CD4-positive, CD25-positive, alpha-beta regulatory T cell (primary cell): Measurements from ENCODE around the gene NFKB2. TPM values are rescaled to one million over a fixed set of nuclear protein-coding genes. Genes with fewer than 3 reads are reported as not detected.

ENCODE experiments used
- ATAC-seq, 2 donors: fragments of 150-1000 bp; cut with Tn5 transposase; one replicate each; pipeline ENCODE4 v1.10.0; 2021; ENCODE audit warnings: low read depth in 2 of 2, moderate number of reproducible peaks in 2 of 2, moderate library complexity in 1 of 2
- DNase-seq, 3 donors: peaks; one replicate each; pipeline versions ENCODE4 v3.0.0 to v3.0.0-alpha.2; 2012 to 2022; ENCODE audit warnings: mixed read lengths in 1 of 3
- H3K27ac ChIP-seq: one replicate; pipeline ENCODE4 v1.7.0; 2013; ENCODE audit warnings: mild to moderate bottlenecking, low read length; ENCODE audit not compliant: insufficient read depth, poor library complexity, severe bottlenecking
- H3K27me3 ChIP-seq: one replicate; pipeline ENCODE4 v1.7.0; 2013; ENCODE audit warnings: low read length; ENCODE audit not compliant: control insufficient read depth, insufficient read depth
- H3K36me3 ChIP-seq: one replicate; pipeline ENCODE4 v1.7.0; 2013; ENCODE audit warnings: mild to moderate bottlenecking, low read length, moderate library complexity; ENCODE audit not compliant: control insufficient read depth, insufficient read depth
- H3K4me1 ChIP-seq: 2 replicates; pipeline ENCODE4 v1.7.0; 2013; ENCODE audit warnings: mild to moderate bottlenecking, low read length; ENCODE audit not compliant: insufficient read depth, control insufficient read depth, poor library complexity, severe bottlenecking
- H3K4me3 ChIP-seq: one replicate; pipeline ENCODE4 v1.7.0; 2013; ENCODE audit warnings: low read depth, mild to moderate bottlenecking, low read length, moderate library complexity
- H3K9me3 ChIP-seq, 2 experiments: 1 replicate in 1 of 2; 2 replicates in 1 of 2; pipeline ENCODE4 v1.7.0; 2013; ENCODE audit warnings: low read length in 2 of 2, mild to moderate bottlenecking in 1 of 2, moderate library complexity in 1 of 2; ENCODE audit not compliant: control insufficient read depth in 2 of 2
- H3K27ac Mint-ChIP-seq, 3 donors: one replicate each; pipeline ENCODE4 v1.8.0; 2020 to 2022; ENCODE audit warnings: mild to moderate bottlenecking in 3 of 3, mixed read lengths in 3 of 3, moderate library complexity in 2 of 3
- H3K27me3 Mint-ChIP-seq: one replicate; pipeline ENCODE4 v1.8.0; 2022; ENCODE audit warnings: mild to moderate bottlenecking, mixed read lengths
- H3K36me3 Mint-ChIP-seq: one replicate; pipeline ENCODE4 v1.8.0; 2020; ENCODE audit warnings: mixed read lengths
- H3K4me1 Mint-ChIP-seq, 4 donors: one replicate each; pipeline ENCODE4 v1.8.0; 2020 to 2022; ENCODE audit warnings: mixed read lengths in 4 of 4, mild to moderate bottlenecking in 1 of 4
- H3K4me3 Mint-ChIP-seq, 4 donors: one replicate each; pipeline ENCODE4 v1.8.0; 2020 to 2022; ENCODE audit warnings: mild to moderate bottlenecking in 4 of 4, mixed read lengths in 4 of 4, moderate library complexity in 3 of 4
- H3K9me3 Mint-ChIP-seq, 7 donors: one replicate each; pipeline ENCODE4 v1.8.0; 2020 to 2022; ENCODE audit warnings: mixed read lengths in 7 of 7, mild to moderate bottlenecking in 3 of 7, moderate library complexity in 2 of 7
- polyA plus RNA-seq, 4 donors: library from polyadenylated mRNA; unstranded; fragments of 300-500 nt; fragmentation: Illumina TruSeq; gene quantifications; one replicate each; pipeline ENCODE4 v1.2.3, GENCODE V29; 2021
- total RNA-seq: library from RNA; stranded (reverse); gene quantifications from one replicate; pipeline ENCODE4 v1.2.3, GENCODE V29; 2022

NFKB2 gene
- total and polyA plus RNA-seq, 5 donors from 2014 or later = 6.3 to 385 (median 6.9) TPM

GRCh38 chr10:102401342-102401654 lies 5.8 kb downstream of the NFKB2 start:
- Mint-ChIP-seq H3K27ac (no peak overlapping the region), H3K27me3 (peaks cover 8% of the 10 kb centered on the region), H3K36me3 (no peaks in the 10 kb centered on the region), H3K4me1 (peaks cover 0 to 37% (median 17%) of the 10 kb centered on the region in 4 donors), H3K9me3 (no peaks in the 10 kb centered on the region), H3K4me3 (no peak overlapping the region)
- peaks cover 23% of the 10 kb centered on the region for H3K36me3 ChIP-seq
- no peaks in the 10 kb centered on the region for H3K27me3 ChIP-seq
- H3K4me3 ChIP-seq = no peak overlapping the region
- ATAC-seq (no peak), DNase-seq (no peak)
- no peaks in the 10 kb centered on the region for H3K9me3 ChIP-seq
- no peak overlapping the region for H3K27ac ChIP-seq
- H3K4me1 ChIP-seq = peaks cover 39% of the 10 kb centered on the region

DNA sequence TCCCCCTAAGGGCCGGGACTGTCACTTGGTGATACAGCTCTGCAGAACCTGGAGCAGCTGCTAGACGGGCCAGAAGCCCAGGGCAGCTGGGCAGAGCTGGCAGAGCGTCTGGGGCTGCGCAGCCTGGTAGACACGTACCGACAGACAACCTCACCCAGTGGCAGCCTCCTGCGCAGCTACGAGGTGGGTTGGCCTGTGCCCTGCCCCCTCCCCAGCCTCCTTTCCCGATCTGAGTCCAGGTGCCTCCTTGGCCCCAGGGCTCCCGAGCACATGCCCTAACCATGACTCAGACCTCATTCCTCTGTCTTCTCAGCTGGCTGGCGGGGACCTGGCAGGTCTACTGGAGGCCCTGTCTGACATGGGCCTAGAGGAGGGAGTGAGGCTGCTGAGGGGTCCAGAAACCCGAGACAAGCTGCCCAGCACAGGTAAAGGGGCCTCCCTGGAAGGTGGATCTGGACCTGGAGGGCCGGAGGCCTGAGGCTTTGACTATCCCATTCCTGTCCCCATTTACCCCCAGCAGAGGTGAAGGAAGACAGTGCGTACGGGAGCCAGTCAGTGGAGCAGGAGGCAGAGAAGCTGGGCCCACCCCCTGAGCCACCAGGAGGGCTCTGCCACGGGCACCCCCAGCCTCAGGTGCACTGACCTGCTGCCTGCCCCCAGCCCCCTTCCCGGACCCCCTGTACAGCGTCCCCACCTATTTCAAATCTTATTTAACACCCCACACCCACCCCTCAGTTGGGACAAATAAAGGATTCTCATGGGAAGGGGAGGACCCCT lies 6.4 kb downstream of the NFKB2 start:
- DNase-seq (no peak), ATAC-seq (no peak)
- H3K27me3 Mint-ChIP-seq = peaks cover 12% of the 10 kb centered on the region
- Histone ChIP-seq H3K4me3 (no peak overlapping the region), H3K27me3 (no peaks in the 10 kb centered on the region), H3K36me3 (peaks cover 23% of the 10 kb centered on the region), H3K27ac (no peak overlapping the region), H3K4me1 (peaks cover 33% of the 10 kb centered on the region), H3K9me3 (no peaks in the 10 kb centered on the region)
- H3K4me3 Mint-ChIP-seq = no peak overlapping the region
- H3K9me3 Mint-ChIP-seq = no peaks in the 10 kb centered on the region
- H3K36me3 Mint-ChIP-seq = no peaks in the 10 kb centered on the region
- H3K4me1 Mint-ChIP-seq = peaks cover 0 to 32% (median 16%) of the 10 kb centered on the region in 4 donors
- H3K27ac Mint-ChIP-seq = no peak overlapping the region

DNA sequence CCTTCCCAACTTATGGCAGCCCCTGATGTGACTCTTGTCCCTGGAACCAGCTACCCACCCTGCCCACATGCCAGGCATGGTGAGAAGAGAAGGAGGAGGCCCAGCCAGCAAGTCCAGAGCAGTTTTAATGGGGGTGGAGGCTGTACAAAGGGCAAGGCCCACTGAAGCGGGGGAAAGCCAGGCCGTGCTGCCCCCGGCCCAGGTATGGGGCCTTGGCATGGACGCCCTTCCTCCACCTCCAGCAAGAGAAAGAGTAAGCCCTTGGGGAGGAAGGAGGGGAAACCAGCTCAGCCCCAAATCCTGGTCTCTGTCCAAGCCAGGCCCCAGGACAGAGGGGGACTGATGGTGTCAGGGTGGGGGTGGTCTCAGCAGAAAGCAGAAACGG lies 7.0 kb downstream of the NFKB2 start:
- H3K4me1 Mint-ChIP-seq = peaks cover 0 to 28% (median 14%) of the 10 kb centered on the region in 4 donors
- no peak overlapping the region for H3K4me3 Mint-ChIP-seq
- Histone ChIP-seq H3K4me3 (no peak overlapping the region), H3K9me3 (no peaks in the 10 kb centered on the region), H3K27me3 (no peaks in the 10 kb centered on the region), H3K27ac (no peak overlapping the region), H3K36me3 (peaks cover 18% of the 10 kb centered on the region), H3K4me1 (peaks cover 29% of the 10 kb centered on the region)
- no peak overlapping the region for H3K27ac Mint-ChIP-seq
- H3K9me3 Mint-ChIP-seq = no peaks in the 10 kb centered on the region
- no peaks in the 10 kb centered on the region for H3K36me3 Mint-ChIP-seq
- H3K27me3 Mint-ChIP-seq = peaks cover 13% of the 10 kb centered on the region
- ATAC-seq (no peak), DNase-seq (no peak)

- H3K4me1 Mint-ChIP-seq = peaks cover 0 to 23% (median 10%) of the 10 kb centered on the region in 4 donors
These were observed 7.6 kb downstream of the NFKB2 start for GRCh38 chr10:102403115-102403514.

GRCh38 chr10:102404361-102405107 lies 9.0 kb downstream of the NFKB2 start:
- Histone ChIP-seq H3K9me3 (no peaks in the 10 kb centered on the region), H3K27me3 (peaks cover 2% of the 10 kb centered on the region), H3K27ac (no peak overlapping the region), H3K36me3 (peaks cover 13% of the 10 kb centered on the region), H3K4me1 (peaks cover 21% of the 10 kb centered on the region), H3K4me3 (no peak overlapping the region)
- peaks cover under 1 to 20% (median 9%) of the 10 kb centered on the region in 4 donors for H3K4me1 Mint-ChIP-seq
- H3K9me3 Mint-ChIP-seq = peaks cover 0 to under 1% (median 0%) of the 10 kb centered on the region in 7 donors
- peak overlapping the region in 1 of 3 donors; percentile 56 for H3K27ac Mint-ChIP-seq
- no peaks in the 10 kb centered on the region for H3K36me3 Mint-ChIP-seq
- DNase-seq (no peak), ATAC-seq (no peak)
- peaks cover 13% of the 10 kb centered on the region for H3K27me3 Mint-ChIP-seq
- H3K4me3 Mint-ChIP-seq = peak overlapping the region in 2 of 4 donors; percentile 10 to 49

More at GRCh38 chr10:102403115-102403514, 7.6 kb downstream of the NFKB2 start:
- H3K4me3 ChIP-seq = no peak overlapping the region
- no peaks in the 10 kb centered on the region for H3K9me3 ChIP-seq
- DNase-seq = no peak
- ATAC-seq = no peak
- no peak overlapping the region for H3K4me3 Mint-ChIP-seq
- no peaks in the 10 kb centered on the region for H3K36me3 Mint-ChIP-seq
- H3K27me3 Mint-ChIP-seq = peaks cover 14% of the 10 kb centered on the region
- H3K9me3 Mint-ChIP-seq = no peaks in the 10 kb centered on the region
- H3K36me3 ChIP-seq = peaks cover 16% of the 10 kb centered on the region
- H3K27ac ChIP-seq = no peak overlapping the region
- H3K27ac Mint-ChIP-seq = no peak overlapping the region
- peaks cover 23% of the 10 kb centered on the region for H3K4me1 ChIP-seq
- H3K27me3 ChIP-seq = no peaks in the 10 kb centered on the region

- Mint-ChIP-seq H3K4me3 (peak overlapping the region in 1 of 4 donors; percentile 10), H3K4me1 (peaks cover 6 to 20% (median 11%) of the 10 kb centered on the region in 4 donors), H3K9me3 (peaks cover 0 to 3% (median 0%) of the 10 kb centered on the region in 7 donors), H3K27ac (no peak overlapping the region), H3K36me3 (no peaks in the 10 kb centered on the region), H3K27me3 (peaks cover 20% of the 10 kb centered on the region)
- Histone ChIP-seq H3K27me3 (peaks cover 8% of the 10 kb centered on the region), H3K27ac (no peak overlapping the region), H3K4me1 (peaks cover 21% of the 10 kb centered on the region), H3K36me3 (peaks cover 10% of the 10 kb centered on the region), H3K9me3 (no peaks in the 10 kb centered on the region), H3K4me3 (no peak overlapping the region)
- DNase-seq (no peak), ATAC-seq (no peak)
These were observed 9.6 kb downstream of the NFKB2 start for GRCh38 chr10:102405108-102405571.

GRCh38 chr10:102405632-102406031 lies 10.1 kb downstream of the NFKB2 start:
- H3K36me3 Mint-ChIP-seq = no peaks in the 10 kb centered on the region
- H3K27ac Mint-ChIP-seq = peak overlapping the region in 1 of 3 donors; percentile 38
- Histone ChIP-seq H3K4me3 (no peak overlapping the region), H3K27me3 (peaks cover 9% of the 10 kb centered on the region), H3K36me3 (peaks cover 8% of the 10 kb centered on the region), H3K4me1 (peaks cover 21% of the 10 kb centered on the region), H3K9me3 (no peaks in the 10 kb centered on the region), H3K27ac (no peak overlapping the region)
- H3K4me3 Mint-ChIP-seq = peak overlapping the region in 2 of 4 donors; percentile 54 to 82
- ATAC-seq = no peak
- no peak for DNase-seq
- peaks cover 6 to 17% (median 10%) of the 10 kb centered on the region in 4 donors for H3K4me1 Mint-ChIP-seq
- H3K27me3 Mint-ChIP-seq = peaks cover 21% of the 10 kb centered on the region
- H3K9me3 Mint-ChIP-seq = peaks cover 0 to 3% (median 0%) of the 10 kb centered on the region in 7 donors
